NCI-H510A treated with DMSO at 0.1 percent for 48 hours (cell line): Measurements from ENCODE around the gene PRKCE.
A peak's percentile ranks its signal among the peaks of the same experiment; 100 is the strongest.

Source experiments
- DNase-seq: peaks from one replicate; lab custom pipeline; 2025; lab: John Stamatoyannopoulos, UW

The PRKCE gene

DNA sequence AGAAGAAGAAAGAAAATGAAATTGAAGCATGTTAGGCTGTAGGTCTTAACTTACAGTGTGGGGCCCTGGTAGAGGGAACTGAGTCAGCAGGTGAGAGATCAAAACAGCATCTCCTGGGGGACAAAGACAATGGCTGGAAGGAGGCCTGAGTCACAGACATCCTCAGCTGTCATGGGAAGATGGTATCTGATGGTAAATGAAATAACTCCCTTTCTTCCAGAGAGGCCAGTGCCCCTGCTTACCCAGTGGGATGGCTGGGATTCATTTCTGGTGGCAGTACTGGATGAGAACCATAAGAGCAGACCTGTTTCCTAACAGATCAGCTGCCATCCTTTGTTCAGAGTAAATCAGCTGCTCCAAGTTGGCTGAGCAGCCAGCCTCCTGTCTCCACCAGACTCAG is 394.4 kb downstream of the PRKCE start:
- DNase-seq: no peak

DNA sequence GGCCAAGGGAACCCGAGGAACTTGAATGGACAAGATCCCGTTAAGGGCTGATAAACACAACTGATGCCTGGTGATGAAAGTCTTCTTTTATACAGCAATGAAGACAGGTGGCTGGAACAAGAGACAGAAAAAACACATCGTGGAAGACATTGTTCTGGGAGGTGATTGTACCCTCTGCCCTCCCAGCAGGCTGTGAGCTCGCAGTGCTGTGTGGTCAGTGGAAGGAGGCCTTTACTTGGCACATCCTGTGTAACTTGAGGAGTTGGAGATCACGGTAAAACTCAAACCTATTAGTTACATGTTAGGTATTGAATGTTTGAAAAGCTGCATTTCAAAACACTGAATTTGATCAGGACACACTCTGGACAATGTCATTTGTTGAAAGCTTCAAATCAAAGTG is 395.8 kb downstream of the PRKCE start:
- no peak for DNase-seq

DNA sequence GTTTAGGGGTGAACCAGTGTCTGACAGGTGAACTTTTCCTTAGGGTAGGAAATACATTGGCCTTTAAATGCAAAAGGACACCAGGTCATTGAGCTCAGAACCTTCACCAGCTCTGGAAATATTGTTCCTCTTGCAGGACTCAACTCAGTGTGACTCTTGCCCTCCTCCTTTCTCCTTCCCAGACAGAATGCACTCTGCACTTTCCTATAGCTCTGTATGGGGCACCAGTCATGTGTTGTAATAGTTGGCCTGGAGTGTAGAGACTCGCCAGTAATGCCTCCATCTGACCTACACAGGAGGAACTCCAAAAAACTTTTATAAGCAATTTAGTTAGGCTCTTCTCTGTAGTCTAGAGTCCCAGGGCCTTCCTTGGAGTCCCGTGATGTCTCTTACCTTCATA is 397.2 kb downstream of the PRKCE start:
- no peak for DNase-seq

DNA sequence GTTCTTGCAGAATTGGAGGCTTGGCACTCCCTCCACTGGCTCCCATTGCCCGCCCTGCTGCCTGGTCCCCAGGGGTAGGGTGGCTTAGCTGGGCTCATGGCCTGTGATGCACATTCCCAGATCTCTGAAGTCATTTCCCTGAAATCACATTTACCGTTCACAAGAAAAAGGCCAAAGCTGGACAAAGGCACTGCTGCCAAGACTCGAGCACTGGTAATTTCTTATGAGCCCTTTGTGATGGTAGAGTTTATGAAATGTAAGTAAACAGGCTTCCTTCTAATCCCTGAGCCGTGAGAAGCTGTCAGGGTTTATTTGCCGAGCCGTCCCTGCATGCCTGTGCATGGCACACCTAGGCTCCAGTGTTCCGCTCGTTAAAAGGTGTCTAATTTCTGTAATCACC is 398.6 kb downstream of the PRKCE start:
- DNase-seq: no peak

DNA sequence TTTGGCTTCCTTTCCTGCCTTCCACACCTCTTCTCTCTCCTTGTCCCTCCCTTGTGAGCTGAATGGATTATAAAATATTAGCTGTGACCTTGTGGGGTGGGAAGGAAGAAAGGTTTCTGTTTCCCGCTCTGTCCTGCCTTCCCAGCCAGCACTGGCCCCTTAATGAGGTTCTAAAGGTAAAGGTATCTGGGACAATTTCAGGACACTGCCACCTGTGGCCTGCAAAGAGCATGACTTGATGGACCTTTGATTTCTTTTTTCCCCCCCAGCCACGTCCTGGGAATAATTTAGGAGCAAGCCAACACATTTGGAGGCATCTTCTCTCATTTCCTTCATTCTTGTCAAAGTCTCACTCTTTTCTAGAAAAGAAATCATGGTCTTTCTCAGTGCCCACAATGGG is 399.0 kb downstream of the PRKCE start:
- DNase-seq: no peak

DNA sequence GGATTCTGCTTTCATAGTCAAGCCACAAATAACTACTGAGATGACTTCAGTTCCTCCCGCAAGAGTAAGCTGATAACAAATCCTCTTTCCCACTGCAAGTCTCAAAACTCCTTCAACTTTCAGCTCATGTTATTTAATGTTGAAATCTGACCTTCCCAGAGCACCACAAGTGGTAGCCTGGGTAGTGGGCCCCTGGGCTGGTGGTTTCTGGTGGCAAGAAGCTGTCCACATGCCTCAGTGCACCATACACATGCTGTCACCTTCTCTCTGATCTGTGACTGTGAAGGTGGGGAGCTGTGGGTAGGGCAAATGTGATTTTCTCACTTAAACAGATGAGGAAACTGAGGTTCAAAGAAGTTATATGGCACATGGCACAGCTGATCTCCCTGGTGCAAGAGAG is 399.6 kb downstream of the PRKCE start:
- no peak for DNase-seq

DNA sequence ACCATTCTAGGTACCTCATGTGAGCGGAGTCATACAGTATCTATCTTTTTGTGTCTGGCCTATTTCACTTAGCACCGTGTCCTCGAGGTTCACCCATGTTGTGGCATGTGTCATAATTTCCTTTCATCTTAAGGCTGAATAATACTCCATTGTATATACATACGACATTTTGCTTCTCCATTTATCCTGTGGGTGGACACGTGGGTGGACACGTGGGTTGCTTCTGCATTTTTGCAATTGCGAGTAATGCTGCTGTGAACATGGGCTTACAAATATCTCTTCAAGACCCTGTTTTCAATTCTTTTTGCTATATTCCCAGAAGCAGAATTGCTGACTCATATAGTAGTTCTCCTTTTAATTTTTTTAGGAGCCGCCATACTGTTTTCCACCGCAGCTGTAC is 402.1 kb downstream of the PRKCE start:
- no peak for DNase-seq

DNA sequence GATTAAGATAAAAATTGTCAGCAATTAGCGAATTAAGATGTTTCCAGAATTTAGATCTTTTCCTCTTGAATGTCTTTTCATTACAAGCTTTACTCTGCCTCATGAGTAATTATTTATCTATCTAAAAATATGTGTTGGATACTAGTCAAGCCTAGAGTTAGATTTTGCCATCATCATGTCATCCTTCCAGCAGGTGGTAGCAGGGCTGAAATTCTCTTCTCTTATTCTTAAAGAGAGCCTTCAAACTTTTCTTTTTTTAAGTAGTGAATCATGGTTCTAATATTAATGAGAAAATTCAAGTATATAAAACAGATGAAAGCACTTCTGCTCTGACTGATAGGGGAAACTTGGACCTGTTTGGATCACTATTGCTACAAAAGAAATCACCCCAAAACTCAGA is 405.1 kb downstream of the PRKCE start:
- no peak for DNase-seq

DNA sequence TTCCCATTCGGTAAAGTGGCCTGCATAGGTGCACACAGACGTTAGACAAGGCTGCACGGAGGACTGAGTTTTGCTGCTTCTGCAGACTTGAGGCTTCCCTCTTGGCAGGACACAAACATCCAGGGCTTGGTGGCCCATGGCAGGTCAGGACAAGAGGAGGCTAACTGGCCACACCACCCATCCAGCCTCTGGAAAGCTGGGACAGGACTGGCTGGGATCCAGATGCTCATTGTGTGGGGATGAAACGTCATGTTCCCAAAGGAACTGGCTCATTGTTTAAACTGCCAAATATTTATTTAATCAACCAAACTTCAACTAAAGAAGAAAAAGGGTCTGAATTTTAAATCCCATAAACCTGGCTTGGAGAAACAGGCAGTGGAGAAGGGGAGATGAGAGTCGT is 406.7 kb downstream of the PRKCE start:
- no peak for DNase-seq

DNA sequence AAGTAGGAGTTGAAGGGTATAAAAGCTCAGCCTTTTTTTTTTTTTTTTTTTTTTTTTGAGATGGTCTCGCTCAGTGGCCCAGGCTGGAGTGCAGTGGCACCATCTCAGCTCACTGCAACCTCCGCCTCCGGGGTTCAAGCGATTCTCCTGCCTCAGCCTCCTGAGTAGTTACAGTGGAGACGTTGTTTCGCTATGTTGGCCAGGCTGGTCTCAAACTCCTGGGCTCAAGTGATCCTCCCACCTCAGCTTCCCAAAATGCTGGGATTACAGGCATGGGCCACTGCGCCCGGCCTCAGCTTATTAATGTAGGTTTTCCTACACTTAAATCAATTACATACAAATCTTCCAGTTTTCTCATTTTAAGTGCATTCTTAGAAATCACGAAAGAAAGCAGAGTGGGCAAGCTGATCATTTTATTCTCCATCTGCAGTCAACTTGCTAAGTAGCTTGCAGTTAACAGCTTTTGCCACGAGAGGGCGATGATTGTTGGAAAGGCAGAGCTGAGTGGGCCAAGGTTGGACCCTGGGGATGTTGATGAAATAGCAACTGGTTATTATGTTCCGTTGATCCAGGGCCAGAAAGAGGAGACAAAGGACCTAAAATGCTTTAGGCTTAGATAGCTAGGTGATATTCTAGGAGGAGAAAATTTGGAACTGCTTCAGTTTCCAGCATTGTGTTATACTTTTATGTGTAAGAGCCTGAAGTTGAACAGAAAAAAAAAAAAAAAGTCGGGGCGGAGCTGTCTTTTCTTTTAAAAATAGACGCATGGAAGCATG is 411.4 kb downstream of the PRKCE start:
- DNase-seq: peak; percentile 75

DNA sequence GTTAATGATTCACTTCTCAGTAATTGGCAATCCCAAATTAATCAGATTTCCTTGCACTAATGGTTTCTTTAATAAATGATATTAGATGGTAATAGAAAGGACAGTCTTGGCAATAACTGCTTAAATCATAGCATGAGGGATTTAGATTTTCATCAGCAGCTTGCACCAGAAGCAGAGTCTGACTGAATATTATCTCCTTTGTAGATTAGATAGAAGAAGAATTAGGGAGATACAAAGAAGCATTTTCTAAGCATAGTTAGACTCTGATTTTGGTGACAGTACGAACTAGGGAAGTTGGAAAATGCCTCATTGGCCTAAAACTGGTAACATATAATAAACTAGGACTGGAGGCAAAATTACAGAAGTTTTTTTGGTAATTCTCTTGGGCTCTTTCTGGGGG is 412.9 kb downstream of the PRKCE start:
- no peak for DNase-seq

DNA sequence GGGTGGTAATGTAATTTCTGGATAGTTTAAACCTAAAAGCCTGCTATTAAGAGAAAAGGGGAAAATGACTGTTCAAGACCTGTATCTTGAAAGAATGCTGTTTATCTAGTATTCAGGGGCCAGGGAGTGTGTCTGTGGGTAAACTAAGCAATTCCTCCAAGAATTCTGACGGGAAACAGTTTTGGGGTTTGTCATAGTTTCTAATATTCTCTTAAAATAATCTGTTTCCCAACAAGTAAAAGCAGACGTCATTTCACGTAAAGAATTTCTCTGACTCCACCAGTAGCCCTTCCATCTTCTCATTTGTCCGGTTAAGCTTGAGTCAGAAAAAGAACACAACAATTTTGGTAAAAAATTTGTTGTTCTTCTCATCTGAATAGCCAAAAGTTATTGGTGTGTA is 413.7 kb downstream of the PRKCE start:
- DNase-seq: no peak

DNA sequence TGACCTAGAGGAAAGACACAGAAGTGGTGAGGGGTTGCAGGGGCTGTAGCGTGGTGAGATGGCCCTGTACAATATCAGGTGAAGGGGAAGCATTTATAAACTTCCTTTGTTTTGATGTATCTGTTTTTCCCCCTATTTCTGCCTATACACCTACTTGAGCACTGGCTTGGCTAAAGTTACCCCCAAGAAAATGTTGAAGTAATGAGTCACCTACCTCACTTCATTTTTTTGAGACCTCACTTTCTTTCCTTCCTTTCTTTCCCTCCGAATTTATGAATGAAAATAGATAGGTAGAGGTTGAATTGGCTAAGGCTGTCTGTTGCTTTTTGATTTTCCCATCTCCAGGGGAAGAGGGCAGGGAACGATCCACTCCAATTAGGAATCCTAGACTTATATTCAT is 414.6 kb downstream of the PRKCE start:
- no peak for DNase-seq

DNA sequence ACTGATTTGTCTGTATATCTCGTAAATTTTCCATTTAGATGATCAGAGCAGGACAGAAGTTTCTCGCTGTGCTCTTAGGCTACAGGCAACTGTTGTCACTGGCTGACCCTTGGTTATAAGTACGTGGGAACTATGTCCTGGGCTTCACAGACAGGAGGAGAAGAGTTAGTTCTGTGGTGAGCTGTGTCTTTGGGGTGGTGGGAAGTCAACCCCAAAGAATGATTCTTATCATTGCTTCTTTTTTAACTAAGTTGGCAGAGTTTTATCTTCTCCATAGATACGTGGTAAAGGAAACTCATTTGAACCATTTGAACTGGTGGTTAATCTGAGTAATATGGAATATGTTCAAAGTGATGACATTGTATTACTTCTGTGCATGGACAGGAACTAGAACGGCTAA is 415.1 kb downstream of the PRKCE start:
- no peak for DNase-seq

DNA sequence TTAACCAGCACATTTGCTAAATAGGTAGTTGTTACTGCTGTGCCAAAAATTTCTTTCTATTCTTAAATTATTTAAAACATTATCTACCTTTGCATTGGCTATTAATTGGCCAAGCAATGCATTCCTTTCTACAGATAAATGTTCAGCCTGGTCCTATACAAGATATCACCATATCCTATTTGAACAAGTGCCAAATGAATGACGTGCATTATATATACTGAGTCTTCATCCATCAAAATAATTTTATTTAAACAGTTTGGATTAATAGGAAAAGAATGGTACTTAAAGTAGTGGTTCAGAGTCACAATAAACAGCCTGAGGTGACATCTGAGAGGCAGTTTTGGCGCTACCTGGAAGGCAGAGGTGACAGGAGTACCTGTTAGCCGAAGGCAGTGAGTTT is 415.6 kb downstream of the PRKCE start:
- no peak for DNase-seq

DNA sequence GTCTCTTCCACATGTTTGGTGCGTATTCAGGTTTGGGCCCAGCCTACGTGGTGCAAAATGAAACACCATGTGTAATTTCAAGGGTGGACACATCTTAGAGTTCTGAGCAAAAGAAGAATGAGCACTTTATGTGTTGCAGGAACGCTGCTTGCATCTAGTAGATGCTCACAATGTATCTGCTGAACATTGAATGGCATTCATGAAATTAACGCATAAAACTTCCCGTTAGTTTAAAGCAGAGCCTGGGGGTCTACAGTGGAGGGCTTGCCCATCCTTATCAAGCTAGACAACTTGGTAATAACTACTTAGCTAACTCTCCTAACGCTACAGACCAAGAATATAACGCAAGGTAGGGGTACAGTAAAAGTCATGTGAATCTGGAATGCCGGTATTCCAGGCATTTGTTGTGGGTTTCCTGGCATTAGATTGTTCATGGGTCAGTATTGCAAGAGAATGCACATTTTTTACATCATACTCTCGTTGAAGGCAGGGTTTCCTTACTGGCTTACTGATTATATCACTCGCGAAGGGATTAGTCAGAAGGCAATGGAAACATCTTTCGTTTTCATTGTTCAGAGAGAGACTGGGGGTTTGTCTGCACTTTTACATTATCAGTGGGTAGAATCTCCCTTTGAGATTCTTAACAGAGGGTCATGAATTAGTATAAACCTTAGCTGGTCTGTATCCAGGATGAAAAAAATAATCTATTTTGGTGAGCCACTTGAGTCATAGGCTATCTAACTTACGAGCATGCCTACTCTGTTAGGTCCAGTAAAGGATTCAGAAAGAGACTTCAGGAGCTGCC is 416.2 kb downstream of the PRKCE start:
- DNase-seq: no peak

DNA sequence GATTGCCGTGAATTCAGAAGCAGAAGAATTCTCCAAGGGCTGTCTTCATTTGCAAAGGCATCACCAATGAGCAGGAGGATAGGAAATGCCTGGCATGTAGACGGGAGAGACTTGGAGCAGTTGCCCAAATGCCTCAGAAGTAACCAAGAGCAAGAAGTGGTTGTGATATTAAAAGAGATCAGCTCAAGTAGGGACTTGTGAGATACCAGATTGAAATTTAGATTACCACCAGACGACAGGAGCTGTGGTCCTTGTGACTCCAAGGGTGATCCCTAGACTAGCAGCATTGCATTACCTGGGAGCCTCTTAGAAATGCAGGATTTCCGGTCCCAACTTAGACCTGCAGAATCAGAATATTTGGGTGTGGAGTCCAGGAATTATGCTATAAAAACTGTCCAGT is 417.2 kb downstream of the PRKCE start:
- DNase-seq: no peak

DNA sequence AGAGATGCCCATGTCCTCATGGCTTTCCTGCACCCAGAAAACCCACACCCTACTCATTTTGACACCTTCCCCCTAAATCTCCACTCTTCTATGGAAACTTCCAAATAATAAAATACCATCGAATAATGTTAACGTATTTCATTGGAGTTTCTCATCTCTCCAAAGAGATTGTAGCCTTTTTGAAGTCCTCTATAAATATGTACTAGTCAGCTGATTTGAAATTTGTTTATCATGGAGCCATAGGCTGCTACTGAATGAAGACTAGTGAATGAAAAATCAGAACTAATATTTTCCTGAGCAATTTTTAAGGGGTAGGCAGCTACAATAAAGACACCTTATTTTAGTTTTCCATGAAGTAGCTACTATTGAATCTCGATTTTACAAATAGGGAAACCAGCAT is 419.6 kb downstream of the PRKCE start:
- no peak for DNase-seq

DNA sequence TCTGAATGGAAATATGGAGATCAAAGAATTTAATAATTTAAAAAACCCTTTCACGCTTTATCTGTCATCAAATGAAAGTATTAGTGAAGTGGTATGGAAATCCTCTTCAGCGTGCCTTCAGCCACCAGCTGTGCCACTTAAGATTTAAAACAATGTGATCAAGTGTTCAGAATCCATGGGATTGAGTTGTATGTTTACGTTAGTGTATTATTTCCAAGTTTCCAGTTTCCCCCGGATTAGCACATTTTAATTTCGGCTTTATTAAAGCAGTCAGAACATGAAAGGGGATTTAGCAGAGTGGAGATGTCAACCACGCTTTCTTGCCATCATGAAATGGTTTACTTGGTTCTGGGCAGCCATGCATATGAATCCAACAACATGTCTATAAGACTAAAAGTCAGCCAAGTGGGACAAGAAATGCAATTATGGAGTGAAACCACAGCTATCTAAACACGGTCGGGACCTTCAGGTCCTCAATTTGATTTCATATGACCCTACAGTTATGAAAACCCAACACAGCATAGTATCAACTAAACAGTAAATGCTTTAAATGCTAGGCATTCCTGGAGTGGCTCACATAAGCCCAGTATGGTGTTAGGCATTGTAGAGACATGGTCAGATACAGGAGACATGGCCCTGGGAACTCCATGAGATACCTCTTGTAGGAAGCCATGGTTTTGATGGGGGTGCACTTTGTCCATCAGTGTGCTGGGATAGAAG is 420.8 kb downstream of the PRKCE start:
- no peak for DNase-seq

DNA sequence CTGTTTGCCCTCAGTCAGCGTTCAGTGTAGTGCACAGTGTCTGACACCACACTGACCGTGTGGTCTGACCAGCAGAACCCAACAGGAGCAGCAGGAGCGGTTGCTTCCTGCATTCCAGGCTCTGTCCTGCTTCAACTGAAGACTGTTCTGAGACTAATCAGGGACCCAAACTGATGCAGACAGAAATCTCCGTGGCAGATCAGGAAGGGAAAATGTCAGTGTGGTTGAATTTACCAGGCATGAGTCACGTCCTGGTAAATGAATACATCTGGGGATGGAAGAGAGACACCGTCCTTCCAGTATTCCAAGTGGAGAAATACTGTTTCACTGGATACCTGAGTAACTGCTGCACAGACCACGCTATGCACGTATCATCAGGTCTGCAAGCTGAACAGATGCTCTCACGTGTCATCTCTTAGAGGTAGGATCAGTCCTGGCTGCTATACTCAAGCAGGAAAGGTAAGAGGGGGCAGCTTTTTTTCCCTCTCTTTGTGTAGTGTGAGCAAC is 422.1 kb downstream of the PRKCE start:
- DNase-seq: no peak

DNA sequence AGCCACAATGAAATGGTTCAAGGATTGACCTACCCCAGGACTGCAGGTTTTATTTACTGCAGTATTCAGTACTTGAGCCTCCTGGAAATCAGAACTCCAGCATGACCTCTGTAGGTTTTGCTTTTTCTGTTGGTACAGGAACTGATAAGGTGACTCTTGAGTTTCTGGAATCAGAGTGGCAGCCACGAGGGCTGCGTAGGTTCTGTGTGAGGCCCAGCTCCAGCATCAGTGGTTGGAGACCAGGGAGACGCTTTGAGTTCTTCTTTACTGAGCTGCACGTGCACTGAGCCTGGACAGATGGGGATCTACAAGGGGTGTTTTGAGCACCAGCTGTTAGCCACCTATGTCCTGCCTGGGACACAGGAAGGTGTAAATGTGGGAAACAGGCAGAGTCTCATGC is 423.0 kb downstream of the PRKCE start:
- no peak for DNase-seq

DNA sequence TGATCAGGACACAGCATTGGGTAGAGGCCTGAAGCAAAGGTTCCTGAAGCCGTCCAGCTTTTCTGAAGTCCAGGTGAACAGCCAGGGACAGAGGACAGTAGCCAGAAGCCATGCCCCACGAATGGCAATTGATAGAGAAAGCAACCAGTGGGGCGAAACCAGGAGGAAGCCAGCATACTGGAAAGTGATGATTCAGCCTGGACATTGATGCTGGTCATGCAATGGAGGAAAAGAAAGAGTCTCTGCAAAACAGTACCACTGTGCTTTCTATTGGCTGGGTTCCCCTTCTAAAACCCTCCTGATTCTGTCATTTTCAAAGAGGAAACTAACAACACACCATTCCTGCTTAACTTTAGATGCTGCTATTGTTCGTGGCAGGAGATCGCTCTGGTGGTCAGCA is 424.4 kb downstream of the PRKCE start:
- no peak for DNase-seq

DNA sequence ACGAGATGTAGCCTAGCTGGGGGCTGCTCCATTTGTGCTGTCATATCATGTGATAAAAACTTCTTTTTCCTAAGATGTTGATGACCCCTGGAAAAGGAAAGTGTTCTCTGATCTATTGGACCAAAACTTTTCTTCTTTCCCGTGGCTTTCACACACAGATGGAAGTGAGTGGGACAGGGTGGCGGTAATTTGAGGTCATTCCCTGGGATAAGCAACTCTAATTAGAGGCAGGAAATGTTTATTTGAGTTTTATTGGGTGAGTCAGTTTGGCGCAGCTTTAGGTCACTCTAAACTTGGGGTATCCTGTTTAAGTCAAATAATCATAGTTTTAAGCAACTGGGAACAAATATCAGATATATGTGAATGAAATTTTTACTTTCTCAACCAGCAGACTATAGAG is 424.8 kb downstream of the PRKCE start:
- no peak for DNase-seq
